Activated CD8-positive, alpha-beta T cell treated with anti-CD3 and anti-CD28 coated beads for 36 hours (primary cell): Measurements from ENCODE around the gene LAMC3. TPM values are rescaled to one million over a fixed set of nuclear protein-coding genes. Genes with fewer than 3 reads are reported as not detected.

Experiments
- ATAC-seq: fragments of 200-7000 bp; cut with Tn5 transposase; one replicate; pipeline ENCODE4 v1.10.0; 2021; ENCODE audit warnings: mild to moderate bottlenecking, moderate library complexity
- CTCF ChIA-PET: fragments of 350-600 bp; sonication (Branson Sonifier 250); formaldehyde crosslinking; loops from one replicate; lab custom pipeline; 2021; ENCODE audit warnings: antibody characterized with exemption; lab: Charles Lee
- POLR2A ChIA-PET: fragments of 350-600 bp; sonication (Branson Sonifier 250); formaldehyde crosslinking; loops from one replicate; lab custom pipeline; 2021; ENCODE audit warnings: antibody characterized with exemption; lab: Charles Lee
- DNase-seq: peaks from one replicate; pipeline ENCODE4 v3.0.0-alpha.2; 2020
- H3K27ac Mint-ChIP-seq: one replicate; pipeline ENCODE4 v1.8.0; 2021; ENCODE audit warnings: mild to moderate bottlenecking, mixed read lengths
- H3K27me3 Mint-ChIP-seq: one replicate; pipeline ENCODE4 v1.8.0; 2021; ENCODE audit warnings: mixed read lengths
- H3K36me3 Mint-ChIP-seq: one replicate; pipeline ENCODE4 v1.8.0; 2021; ENCODE audit warnings: low read depth, mixed read lengths
- H3K4me1 Mint-ChIP-seq: one replicate; pipeline ENCODE4 v1.8.0; 2021; ENCODE audit warnings: low read depth, mixed read lengths
- H3K4me3 Mint-ChIP-seq: one replicate; pipeline ENCODE4 v1.8.0; 2021; ENCODE audit warnings: mild to moderate bottlenecking, moderate library complexity, mixed read lengths
- H3K9me3 Mint-ChIP-seq: one replicate; pipeline ENCODE4 v1.8.0; 2021; ENCODE audit warnings: mixed read lengths
- intact Hi-C: fragments of 100-400 bp; cut with micrococcal nuclease; formaldehyde crosslinking; loops from one replicate; pipeline ENCODE4 v1.10.0; 2022
- total RNA-seq, 2 experiments: library from RNA; stranded (reverse); gene quantifications; one replicate each; pipeline ENCODE4 v1.2.3, GENCODE V29; 2021
- TF ChIP-seq, protein P1 (sequence below): fragments of 200-600 bp; IDR thresholded peaks from one replicate; pipeline ENCODE4 v1.8.0; 2022; ENCODE audit warnings: antibody characterized with exemption, mild to moderate bottlenecking

The LAMC3 gene
- total RNA-seq, 2 experiments from 2014 or later, result 0.09 to 0.43 TPM

DNA sequence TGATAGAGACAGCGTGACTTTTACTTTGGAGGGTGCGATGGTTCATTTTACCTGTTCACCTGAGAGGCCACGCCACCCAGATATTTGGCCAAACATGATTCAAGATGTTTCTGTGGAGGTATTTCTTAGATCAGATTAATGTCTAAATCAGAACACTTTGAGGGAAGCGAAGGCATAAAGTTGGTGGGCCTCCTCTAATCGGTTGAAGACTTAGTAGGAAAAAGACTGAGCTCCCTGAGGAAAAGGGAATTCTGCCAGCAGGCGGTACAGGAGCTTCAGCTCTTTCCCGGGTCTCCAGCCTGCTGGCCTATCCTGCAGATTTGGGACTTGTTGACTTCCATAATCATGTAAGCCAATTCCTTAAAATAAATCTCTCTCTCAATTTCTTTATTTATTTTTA is 7.0 kb upstream of the LAMC3 start:
- Mint-ChIP-seq H3K4me3 (no peak overlapping the region), H3K36me3 (no peaks in the 10 kb centered on the region), H3K9me3 (no peaks in the 10 kb centered on the region), H3K27ac (no peak overlapping the region), H3K4me1 (no peaks in the 10 kb centered on the region), H3K27me3 (peaks cover 9% of the 10 kb centered on the region)
- TF ChIP-seq, protein P1, sequence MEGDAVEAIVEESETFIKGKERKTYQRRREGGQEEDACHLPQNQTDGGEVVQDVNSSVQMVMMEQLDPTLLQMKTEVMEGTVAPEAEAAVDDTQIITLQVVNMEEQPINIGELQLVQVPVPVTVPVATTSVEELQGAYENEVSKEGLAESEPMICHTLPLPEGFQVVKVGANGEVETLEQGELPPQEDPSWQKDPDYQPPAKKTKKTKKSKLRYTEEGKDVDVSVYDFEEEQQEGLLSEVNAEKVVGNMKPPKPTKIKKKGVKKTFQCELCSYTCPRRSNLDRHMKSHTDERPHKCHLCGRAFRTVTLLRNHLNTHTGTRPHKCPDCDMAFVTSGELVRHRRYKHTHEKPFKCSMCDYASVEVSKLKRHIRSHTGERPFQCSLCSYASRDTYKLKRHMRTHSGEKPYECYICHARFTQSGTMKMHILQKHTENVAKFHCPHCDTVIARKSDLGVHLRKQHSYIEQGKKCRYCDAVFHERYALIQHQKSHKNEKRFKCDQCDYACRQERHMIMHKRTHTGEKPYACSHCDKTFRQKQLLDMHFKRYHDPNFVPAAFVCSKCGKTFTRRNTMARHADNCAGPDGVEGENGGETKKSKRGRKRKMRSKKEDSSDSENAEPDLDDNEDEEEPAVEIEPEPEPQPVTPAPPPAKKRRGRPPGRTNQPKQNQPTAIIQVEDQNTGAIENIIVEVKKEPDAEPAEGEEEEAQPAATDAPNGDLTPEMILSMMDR, result no peak
- DNase-seq (no peak), ATAC-seq (no peak)
- POLR2A ChIA-PET, result interaction anchor here (0.7 kb wide), 1 partner anchor 45 kb away, joined by 3 read pairs; no protein-coding TSS in a partner anchor
- intact Hi-C loops, result no loop called here
- CTCF ChIA-PET, result interaction anchor here (2.3 kb wide), 1 partner anchor 44 kb away, joined by 5 read pairs; no protein-coding TSS in a partner anchor

DNA sequence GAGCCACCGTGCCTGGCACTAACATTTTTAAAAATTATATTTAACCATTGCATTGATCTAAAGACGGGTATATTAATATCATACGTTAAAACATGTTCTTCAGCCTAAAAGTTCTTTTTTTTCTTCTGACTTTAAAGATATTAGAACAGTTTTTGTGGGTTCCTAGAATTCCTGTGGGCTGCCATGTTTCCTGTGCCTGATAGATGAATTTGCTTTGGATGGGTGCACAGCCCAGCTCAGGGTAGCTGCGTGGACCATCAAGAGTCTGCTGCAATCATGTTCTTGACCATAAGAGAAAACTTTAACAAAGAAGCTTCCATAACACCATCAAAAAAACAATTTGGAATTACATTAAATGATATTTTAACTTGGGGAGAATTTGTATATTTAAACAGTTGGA is 2.4 kb upstream of the LAMC3 start:
- DNase-seq (no peak), ATAC-seq (no peak)
- TF ChIP-seq, protein P1, result no peak
- CTCF ChIA-PET, result no interaction called here
- H3K36me3 Mint-ChIP-seq, result no peaks in the 10 kb centered on the region
- no peak overlapping the region for H3K4me3 Mint-ChIP-seq
- H3K27ac Mint-ChIP-seq, result no peak overlapping the region
- no peaks in the 10 kb centered on the region for H3K4me1 Mint-ChIP-seq
- POLR2A ChIA-PET, result no interaction called here
- intact Hi-C loops, result no loop called here
- peaks cover 21% of the 10 kb centered on the region for H3K27me3 Mint-ChIP-seq
- H3K9me3 Mint-ChIP-seq, result no peaks in the 10 kb centered on the region

DNA sequence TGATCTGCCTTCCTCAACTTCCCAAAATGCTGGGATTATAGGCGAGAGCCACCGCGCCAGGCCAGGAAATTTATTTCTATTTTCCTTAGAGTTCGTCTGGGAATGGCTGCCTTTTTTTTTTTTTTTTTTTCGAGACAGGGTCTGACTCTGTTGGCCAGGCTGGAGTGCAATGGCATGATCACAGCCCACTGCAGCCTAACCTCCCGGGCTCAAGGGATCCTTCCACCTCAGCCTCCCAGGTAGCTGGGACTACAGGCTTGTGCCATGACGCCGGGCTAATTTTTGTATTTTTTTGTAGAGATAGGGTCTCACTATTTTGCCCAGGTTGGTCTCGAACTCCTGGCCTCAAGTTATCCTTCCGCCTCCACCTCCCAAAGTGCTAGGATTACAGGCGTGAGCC is 888 bp upstream of the LAMC3 start:
- Mint-ChIP-seq H3K4me1 (no peaks in the 10 kb centered on the region), H3K27ac (no peak overlapping the region), H3K27me3 (peaks cover 23% of the 10 kb centered on the region), H3K9me3 (no peaks in the 10 kb centered on the region), H3K4me3 (no peak overlapping the region), H3K36me3 (no peaks in the 10 kb centered on the region)
- ChIA-PET CTCF (interaction anchor here (1.1 kb wide), 1 partner anchor 38 kb away, joined by 3 read pairs; no protein-coding TSS in a partner anchor), POLR2A (no interaction called here)
- TF ChIP-seq, protein P1, result no peak
- no peak for DNase-seq
- no peak for ATAC-seq
- intact Hi-C loops, result no loop called here

DNA sequence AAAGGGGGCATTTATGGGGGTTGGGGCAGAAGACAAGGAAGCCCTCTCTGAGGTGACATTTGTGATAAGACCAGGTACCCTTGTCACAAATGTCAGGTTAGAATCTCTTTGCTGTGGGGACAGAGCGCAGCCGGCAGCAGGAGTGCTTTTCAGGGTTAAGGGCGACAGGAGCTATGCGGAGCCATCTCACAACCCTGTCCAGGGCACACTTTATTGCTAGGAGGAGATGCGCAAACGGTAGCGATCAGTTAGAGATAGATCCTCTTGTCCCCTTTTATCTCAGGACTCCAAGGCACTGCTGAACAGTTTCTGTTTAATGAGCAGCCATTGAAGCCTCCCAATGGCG is 438 bp upstream of the LAMC3 start:
- H3K4me1 Mint-ChIP-seq, result no peaks in the 10 kb centered on the region
- peaks cover 23% of the 10 kb centered on the region for H3K27me3 Mint-ChIP-seq
- H3K9me3 Mint-ChIP-seq, result no peaks in the 10 kb centered on the region
- no peak overlapping the region for H3K4me3 Mint-ChIP-seq
- intact Hi-C loops, result no loop called here
- ChIA-PET CTCF (interaction anchor here (1.1 kb wide), 1 partner anchor 37 kb away, joined by 3 read pairs; no protein-coding TSS in a partner anchor), POLR2A (interaction anchor here (0.6 kb wide), 1 partner anchor 58 kb away, joined by 3 read pairs; no protein-coding TSS in a partner anchor)
- H3K27ac Mint-ChIP-seq, result no peak overlapping the region
- no peak for DNase-seq
- H3K36me3 Mint-ChIP-seq, result no peaks in the 10 kb centered on the region
- ATAC-seq, result no peak
- TF ChIP-seq, protein P1, result no peak

DNA sequence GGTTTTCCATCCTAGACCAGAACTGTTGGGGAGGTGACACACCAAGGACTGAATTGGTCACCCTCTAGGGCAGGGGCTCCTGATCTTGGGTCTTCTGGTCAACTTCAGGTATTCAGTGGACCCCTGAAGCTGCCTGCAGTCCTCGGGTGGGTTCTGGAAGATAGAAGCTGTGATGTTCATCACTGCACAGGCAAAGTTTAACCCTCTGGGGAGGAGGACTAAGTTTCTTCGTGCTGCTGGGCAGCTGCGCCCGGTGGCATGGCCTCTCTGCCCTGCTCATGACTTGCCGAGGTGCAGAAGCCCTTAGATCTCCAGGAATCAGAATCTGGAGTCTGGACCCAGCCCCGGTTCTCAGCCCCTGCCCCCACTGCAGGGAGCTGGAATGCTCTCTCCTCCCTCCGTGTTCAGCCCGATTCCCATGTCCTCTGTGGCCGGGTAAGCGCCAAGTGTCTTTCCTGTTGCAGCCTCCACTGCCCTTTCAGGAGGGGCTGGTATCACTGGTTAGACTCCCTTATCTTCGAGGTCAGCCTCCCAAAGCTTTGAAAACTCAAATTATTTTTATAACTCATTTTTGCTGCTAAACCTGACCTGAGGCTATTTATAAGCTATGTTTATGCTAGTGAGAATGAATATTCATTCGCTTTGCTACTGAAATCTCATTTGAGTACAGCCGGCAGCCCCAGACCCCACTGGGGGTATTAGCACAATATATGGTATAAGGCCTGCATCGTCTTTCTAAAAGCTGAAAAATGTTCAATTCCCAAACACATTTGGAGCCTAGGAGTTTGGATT is 1.7 kb downstream of the LAMC3 start:
- Mint-ChIP-seq H3K4me3 (no peak overlapping the region), H3K36me3 (no peaks in the 10 kb centered on the region), H3K9me3 (no peaks in the 10 kb centered on the region), H3K27me3 (peaks cover 23% of the 10 kb centered on the region), H3K4me1 (no peaks in the 10 kb centered on the region), H3K27ac (no peak overlapping the region)
- POLR2A ChIA-PET, result no interaction called here
- no peak for DNase-seq
- intact Hi-C loops, result no loop called here
- CTCF ChIA-PET, result interaction anchor here (0.7 to 2.5 kb wide), 3 partner anchors 13 to 310 kb away, joined by 3 to 9 read pairs (median 7); no protein-coding TSS in a partner anchor
- no peak for ATAC-seq
- TF ChIP-seq, protein P1, result no peak
